ENCODE results near the gene KSR1.
"Not testable (repeated sequence)": the region's sequence is repeated elsewhere in the genome, so short reads cannot be mapped to it uniquely, and the experiment has no call there.

KSR1 gene

DNA sequence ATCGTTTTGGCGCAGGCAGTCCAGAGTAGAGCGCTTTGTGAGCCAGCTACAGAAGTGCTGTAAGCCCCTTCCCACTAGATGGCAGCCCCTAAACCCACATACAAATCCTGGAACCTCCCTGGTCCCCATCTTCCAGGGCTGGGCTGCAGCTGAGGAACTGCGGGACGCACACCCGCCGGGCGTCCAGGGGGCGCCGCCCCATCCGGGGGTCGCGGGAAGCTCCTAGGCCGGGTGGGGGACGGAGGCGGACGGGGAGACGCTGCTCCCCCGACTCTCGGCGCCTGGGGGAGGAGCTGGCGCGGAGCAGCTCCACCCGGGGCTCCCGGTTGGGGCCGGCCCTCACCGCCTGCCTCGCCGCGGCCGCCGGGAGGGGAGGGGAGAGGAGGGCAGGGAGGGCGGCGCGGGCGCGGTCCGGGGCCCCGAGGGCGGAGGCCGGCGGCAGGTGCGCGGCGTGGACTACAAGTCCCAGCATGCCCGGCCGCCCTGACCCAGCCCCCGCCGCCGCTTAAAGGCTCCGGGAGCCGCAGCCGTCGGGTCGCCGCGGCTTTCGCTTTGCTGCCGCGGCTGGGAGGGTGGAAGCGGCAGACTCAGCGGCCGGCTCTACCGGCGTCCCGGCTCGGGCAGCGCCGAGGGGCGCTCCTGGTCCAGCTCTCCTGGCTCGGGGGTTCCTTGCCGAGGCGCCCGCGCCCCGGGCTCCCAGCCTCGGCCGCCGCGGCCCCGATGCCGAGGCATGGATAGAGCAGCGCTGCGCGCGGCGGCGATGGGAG is at the start of gene KSR1:
KSR1 (plus strand) TSS at position 535 of the 767 bp plus-strand sequence; CDS start at position 731, 196 bp downstream.
- DNase-seq, result peak; percentile 85

DNA sequence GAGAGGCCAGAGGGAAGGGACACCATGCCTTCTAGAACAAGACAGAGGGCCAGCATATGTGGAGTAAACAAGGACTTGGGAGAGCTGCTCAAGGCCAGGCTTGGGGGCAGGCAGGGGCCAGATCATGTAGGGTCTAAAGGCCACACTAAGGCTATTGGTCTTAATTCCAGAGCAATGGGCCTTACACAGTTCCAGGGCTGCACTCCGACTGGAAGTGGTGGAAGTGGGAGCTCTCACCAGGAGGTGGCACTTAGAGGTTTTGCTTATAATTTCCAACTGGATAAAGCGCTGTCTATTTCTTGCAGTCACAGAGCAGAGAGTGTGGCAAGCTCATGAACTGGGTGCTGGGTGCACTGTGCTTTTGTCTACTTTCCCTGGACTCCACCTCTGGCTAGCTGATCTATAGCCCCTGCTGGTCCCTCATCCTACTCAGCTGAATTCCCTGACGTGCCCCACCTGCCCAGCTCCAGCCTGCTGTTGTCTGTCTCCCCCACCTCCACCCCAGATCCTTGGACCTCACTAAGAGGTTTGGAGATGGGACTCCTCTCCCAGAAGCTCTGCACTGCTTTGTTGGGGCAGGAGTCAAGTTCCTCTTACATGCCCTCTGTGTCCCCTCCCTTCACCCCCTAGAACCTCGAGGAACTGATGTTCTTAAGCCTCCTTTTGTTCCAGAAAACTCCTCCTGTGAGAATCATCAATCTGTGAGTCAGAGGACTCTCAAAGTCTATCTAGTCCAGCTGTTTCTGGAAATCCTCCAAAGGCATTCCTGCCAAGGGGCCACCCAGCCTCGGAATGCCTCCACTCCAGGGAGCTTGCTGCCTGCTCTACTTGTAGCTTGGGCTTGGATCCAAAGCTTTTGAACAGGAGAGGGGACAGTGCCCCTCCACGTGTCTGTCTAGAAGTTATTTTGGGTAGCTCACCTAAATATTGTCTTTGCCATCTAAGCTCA is 48.1 kb upstream of the KSR1 start:
- no peak for DNase-seq

DNA sequence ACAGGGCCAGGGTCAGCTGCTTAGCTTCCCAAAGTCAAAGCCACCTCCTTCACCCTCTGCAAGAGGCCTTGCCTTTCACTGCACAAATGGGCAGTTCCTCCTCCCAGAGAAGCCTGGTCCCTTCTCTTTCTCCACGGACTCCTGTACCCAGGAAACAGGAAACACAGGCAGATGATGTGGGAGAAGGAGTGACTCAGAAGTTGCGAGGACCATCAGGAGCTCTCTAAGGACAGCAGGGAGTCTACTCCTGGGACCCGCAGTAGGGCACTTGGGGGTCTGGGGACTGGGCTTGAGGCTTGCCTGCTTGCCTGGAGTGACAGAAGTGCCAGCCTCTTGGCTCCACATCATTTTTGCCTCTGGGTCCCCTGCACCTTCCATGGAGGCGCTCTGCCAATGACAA is 47.4 kb upstream of the KSR1 start:
- DNase-seq, result no peak

DNA sequence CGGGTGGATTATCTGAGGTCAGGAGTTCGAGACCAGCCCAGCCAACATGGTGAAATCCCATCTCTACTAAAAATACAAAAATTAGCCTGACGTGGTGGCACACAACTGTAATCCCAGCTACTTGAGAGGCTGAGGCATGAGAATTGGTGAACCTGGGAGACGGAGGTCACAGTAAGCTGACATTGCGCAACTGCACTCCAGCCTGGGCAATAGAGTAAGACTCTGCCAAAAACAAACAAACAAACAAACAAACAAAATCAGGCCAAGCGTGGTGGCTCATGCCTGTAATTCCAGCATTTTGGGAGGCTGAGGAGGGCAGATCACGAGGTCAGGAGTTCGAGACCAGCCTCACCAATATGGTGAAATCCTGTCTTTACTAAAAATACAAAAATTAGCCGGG is 44.1 kb upstream of the KSR1 start:
- DNase-seq, result not testable (repeated sequence)

DNA sequence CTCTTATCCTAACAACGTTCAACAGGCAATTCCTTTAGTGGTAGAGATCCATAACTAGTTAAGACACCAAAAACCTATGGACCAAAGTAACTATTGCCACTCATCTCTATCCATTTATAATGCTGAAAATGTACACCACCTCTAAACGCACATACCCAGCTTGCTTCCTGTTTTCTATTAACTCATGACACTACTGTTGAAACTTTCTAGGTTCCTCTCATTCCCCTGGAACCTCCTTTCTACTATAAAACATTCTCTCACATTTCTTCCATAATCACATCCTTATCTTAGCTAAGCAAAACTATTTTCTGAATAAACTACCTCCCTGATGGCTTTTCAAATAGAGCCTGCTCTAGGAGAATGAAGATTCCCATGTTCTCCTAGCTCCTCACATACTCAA is 42.9 kb upstream of the KSR1 start:
- no peak for DNase-seq

DNA sequence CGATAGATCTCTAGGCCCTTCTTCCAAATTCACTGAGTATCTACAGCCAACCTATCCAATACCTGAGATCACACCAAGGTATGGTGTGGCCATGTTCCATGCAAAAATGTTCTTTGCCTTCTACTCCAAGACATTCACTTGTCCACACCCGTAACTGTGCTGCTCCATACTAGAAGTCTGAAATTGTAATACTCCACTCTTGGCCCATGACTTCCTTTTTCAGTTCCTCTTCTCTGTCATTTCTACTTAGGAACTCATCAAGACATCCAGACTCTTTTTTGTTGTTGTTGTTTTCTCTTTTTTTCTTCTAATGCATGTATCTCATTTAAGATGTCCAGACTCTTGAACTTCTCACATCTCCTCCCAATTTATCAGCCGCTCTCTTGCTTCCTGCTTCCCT is 42.5 kb upstream of the KSR1 start:
- no peak for DNase-seq

DNA sequence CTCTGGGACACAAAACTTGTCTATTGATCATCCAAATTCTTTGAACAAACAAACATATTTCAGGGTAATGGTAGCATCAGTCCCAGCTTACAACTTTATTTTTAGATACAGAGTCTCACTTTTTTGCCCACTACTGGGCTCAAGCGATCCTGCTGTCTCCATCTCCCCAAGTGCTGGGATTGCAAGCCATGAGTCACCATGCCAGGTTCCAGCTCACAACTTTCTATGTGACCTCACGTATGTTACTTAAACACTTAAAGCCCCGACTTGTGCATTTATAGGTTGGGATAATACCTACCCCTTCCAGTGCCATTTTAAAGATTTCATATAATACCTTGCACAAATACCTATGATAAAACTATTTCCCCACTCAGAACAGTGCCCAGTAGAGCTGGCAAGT is 42.0 kb upstream of the KSR1 start:
- no peak for DNase-seq

DNA sequence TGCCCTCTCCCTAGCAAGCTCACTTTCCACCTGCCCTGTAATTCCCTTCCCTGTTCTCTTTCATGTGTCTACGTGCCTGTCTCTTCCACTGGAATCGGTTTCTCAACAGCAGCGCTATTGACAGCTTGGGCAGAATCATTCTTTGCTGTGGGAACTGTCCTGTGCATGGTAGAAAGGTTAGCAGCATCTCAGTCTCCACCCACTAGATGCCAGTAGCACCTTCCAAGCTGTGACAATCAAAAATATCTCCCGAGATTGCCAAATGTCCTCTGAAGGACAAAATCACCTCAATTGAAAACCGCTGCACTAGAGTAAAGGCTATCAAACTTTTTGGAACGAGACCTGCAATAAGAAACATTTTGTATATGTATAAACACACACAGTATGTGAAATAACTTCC is 41.6 kb upstream of the KSR1 start:
- DNase-seq, result no peak

DNA sequence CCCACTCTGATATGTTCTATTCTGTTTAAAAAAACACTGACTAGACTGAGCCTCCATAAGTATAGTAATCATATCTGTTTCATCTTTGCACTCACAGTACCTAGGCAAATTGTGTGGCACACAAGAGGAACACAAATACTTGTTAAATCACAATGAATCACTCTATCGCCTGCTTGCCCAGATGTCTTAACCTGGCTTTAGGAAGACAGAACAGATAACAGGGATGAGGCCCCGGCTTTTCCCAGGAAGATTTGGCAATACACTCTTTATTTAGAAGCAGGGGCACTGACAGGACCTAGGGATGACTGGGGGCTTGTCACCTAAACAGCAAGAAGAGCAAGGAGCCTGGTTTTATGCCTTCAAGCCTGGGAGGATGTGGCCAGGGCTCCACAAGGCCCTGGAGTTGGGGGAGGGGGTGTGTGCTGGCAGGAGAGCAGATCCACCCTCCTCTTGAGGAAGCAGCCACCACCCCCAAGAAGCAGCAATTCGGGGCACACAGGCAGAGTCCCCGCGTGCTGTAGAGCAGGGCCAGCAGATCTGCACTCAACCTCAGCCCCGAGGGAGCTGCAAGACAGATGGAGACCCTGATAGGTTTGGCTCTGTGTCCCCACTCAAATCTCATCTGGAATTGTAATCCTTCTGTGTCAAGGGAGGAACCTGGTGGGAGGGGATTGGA is 41.0 kb upstream of the KSR1 start:
- DNase-seq, result no peak

DNA sequence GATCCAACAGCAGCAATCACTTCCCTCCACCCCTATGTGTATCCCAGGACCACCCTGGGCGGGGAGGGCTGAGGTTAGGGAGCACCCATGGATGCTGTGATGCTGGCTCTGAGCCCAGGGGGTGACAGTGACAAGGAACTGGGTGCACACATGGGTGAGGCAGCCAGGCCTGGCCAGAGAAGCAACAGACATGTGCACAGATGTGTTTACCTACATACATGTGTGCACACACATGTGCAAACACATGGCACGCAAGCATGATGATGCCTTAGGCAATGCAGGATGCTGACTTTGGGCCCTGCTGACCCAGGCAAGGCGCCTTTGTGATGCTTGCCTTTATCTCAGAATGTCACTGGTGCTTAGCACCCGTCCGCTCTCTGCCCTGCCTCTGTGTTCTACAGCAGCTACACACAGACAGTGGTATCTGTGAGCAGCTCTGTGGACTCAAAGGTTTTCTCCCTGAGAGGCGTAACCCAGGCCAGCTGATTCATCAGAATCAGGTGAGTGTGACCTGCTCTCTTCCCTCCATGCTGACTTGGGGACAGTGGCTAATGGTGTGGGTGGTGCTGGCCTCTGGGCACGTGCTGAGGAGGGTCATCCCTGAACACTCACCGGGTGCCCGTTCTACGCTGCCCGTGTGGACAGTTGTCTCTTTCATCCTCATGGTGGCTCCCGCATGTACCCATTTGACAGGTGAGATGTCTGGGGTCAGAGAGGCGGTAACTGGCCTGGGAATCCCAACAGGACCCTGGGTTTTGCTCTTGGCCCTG is 38.5 kb upstream of the KSR1 start:
- DNase-seq, result no peak

DNA sequence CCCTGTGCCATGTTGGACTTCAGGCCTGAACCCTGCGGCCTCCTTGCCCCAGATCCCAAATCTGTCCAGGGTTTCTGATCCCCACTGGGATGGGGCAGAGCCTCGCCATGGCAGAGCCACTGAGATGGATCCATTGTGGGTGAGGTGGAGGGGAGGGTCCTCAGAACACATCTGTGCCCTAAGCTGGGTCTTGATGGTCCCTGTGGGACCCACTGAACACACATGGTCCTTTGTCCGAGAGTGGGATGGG is 38.0 kb upstream of the KSR1 start:
- DNase-seq, result no peak

DNA sequence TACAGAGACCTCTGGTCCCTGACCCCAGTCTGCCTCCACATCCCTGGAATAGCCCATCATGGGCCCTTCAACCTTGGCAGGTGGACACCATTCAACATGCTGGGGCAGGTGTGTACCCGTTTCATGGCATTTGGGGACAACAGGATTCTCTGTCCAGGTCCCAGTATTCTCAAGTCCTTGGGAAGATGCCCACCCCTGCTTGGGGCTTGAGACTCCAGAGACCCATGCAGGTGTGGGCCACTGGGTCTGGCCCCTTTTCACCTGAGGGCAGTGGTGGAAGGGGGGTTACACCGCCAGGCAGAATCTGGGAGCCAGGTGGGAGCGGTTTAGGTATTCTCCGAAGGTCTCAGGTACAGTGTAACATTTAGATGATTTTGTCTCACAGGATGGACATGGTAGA is 37.1 kb upstream of the KSR1 start:
- no peak for DNase-seq

DNA sequence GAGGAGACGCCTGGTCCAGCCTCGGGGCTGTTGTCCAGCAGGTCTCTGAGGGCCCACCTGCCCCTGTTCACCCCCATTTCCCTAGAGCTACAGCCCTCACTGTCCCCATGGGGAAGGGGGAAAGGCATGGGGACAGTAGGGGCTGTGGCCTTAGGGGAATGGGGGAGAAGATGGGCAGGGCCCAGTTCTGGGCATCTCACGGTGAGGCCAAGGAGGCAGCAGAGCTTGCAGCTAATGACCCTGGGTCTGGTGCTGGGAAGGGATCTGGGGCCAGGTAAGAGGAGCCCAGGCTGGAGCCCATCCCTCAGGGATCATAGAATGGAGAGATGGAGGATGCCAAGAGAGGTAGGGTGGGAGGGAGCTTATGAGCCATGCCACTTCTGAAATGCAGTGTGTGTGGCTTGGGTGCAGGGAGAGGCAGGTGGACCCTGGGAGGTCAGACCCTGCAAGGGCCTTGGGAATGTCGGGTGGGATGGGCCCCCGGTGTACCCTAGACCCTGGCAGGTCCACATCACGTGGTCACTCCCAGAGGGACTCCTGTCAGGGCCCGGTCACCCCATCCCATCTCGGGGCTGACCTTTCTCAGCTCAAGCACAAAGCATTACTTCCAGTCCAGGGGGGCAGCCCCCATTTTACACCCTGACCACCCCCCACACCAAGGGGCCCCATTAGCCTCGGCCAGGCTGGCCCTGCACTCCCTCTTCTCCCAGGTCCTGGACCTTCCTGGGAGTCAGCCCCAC is 35.9 kb upstream of the KSR1 start:
- no peak for DNase-seq

DNA sequence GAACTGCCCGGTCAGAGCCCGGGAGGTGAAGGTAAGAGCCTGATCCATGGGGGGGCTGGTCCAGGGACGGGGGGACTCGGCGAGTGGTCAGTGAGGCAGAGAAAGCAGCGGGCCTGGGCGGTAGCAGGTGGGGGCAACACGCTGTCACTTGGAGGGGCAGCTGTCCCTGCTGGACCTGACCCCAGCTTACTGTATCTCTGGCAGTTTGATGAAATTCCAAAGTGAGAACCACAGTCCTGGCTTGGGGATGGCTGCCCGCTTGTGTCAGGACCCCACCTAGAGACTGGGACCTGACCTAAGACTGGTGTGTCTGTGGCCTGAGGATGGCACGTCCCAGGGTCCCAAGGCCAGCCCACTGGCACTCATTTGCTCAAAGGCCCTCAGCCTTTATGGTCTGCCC is 35.1 kb upstream of the KSR1 start:
- no peak for DNase-seq

DNA sequence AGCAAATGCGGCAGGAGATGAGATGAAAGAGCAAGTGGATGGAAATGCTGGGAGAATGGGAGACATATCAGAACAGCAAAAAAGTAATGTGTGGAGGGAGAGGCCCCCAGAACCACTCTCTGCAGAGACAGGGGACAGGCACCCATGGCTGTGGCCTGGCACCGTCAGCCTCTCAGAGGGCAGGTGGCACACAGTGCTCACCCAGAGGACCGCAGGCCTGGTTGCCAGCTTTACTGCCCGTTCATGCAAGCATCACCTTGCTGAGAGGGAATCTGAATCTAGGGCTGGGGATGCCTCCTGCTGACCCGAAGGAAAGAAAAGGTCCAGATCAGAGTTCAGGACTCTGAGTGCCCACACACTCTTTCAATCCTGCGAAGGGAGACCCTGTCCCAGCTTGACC is 34.6 kb upstream of the KSR1 start:
- DNase-seq, result not testable (repeated sequence)

DNA sequence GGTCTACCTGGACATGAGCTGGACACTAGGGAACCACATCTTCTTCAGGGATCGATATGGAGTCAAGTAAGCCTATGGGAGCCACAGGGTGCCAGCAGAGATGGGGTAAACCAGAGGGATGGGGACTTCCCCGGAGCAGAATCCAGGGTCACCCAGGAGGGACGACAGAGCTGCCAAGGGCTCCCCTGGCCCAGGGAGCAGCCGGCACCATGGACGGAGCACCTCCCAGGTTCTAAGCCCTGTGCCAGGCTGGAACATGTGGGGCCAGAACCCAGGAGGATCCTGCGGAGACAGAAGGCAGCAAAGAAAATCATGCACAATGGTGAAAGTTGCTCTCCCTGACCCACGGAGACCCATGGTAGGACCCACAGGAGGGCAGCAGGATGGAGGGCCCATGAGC is 33.6 kb upstream of the KSR1 start:
- no peak for DNase-seq

DNA sequence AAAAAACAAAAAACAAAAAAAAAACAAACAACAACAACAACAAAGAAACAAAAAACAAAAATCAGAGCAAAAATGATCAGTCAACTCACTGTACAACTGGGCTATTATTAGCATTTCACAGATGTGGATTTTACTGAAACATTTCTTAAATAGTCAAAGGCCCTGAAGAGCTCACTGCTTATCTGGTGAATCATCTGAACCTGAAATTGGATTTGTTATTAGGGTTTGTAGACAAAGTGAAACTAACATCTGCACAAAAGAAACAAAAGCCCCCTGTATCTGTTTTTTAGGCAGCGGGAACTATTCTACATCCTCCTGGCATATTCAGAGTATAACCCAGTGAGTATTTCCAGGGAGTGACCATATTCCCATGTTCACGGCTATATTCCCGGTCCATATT is 32.6 kb upstream of the KSR1 start:
- no peak for DNase-seq

DNA sequence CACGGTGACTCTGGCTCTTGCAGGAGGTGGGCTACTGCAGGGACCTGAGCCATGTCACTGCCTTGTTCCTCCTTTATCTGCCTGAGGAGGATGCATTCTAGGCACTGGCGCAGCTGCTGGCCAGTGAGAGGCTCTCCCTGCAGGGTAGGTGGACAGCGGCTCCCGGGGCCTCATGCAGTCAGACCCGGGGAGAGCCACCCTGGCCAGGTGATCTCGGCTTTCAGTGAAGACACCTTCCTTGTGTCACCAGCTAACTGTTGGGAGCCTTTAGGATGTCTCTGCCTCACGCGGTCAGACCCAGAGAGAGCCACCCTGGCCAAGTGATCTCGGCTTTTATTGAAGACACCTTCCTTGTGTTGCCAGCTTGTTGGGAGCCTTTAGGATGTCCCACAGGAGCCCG is 31.7 kb upstream of the KSR1 start:
- DNase-seq, result no peak

DNA sequence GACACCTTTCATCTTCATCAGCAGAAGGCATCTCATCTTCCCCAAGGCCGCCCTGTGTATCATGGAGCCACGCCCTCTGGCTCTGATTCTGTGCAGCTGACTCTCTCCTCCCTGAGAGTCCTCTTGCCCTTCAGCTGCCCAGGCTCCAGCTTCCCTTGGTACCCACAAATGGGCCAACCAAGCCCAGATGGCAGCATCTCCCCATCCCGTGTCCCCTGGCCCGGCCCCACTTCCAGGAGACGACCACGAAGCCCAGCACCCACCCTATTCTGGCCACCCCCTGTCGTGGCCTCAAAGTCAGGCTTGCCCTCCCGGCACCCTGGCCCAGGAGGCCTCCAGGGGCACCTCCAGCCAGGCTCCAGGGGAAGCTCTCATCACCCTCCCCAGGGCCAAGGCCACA is 31.3 kb upstream of the KSR1 start:
- no peak for DNase-seq

DNA sequence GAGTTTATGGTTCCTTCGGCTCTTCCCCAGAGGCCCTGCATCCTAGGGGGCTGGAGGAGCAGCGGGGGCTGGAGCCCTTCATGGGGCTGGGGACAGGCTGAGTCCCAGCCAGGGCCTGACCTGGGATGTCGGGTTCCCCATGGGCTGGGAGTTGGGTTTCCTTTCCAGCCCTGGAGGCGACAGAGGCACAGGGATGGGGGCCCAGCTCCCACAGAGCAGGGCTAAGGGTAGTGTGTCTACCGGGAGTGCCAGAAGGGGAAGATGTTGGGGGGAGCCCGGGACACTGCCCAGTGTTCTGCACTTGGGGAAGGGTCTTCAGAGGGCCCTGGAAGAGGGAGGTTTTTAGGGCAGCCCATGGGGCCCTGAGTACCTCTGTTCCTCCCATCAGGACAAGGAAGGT is 30.7 kb upstream of the KSR1 start:
- not testable (repeated sequence) for DNase-seq

DNA sequence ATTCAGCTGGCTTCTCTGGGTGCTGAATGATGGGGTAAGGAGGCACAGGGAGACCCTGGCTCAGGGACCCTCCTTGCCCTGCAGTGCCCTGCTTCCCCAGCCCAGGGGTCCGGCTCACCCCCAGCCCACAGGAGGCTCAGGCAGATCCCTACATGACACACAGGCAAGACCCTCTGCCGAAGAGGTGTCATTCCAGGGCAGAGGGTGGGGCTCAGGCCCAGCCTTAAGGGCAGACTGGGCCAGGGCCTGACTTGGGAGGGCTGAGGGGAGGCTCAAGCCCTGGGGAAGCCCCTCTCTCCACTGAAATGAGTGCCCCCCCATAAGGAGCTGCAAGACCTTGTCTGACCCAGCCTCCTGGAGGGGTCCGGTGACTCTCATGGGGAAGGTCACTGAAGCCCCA is 30.3 kb upstream of the KSR1 start:
- no peak for DNase-seq

DNA sequence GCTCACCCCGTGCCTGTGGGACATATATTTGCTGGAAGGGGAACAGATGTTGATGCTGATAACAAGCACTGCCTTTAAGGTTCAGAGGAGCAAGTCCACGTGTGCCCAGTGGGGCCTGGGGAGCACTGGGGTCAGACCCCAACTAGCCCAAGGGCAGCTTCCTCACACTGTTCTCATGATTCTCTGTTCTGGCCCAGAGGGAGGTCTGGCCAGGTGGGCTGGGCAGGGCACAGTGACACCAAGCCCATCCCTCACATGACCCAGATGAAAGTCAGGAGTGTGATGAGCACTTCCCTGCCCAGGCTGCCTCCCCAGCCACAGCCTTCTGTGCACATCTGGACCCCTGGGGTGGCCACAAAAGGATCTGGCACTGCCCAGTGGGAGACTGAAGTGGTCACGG is 29.8 kb upstream of the KSR1 start:
- not testable (repeated sequence) for DNase-seq

Data from activated naive CD4-positive, alpha-beta T cell treated with anti-CD3 and anti-CD28 coated beads, Interleukin-2, amount 50 U/mL, for 16 hours (primary cell).